ENCODE results near the gene LEPR.
"Not testable (repeated sequence)": the region's sequence is repeated elsewhere in the genome, so short reads cannot be mapped to it uniquely, and the experiment has no call there.

Gene LEPR

GRCh38 chr1:65420590-65421350, at the start of gene LEPR, which contains the start of gene LEPROT:
Gene LEPR, plus strand, starts transcription at chr1:65420668. Its CDS starts 144,898 bp downstream, at chr1:65565566.
Gene LEPROT, plus strand, starts transcription at chr1:65420668. Its CDS starts 57 bp downstream, at chr1:65420725.
- DNase-seq (ENCODE audit: low read depth in 2 of 2), result no peak

GRCh38 chr1:65371544-65371943, 48.9 kb upstream of the LEPR start:
- no peak for DNase-seq (ENCODE audit: low read depth in 2 of 2)

GRCh38 chr1:65372557-65372956, 47.9 kb upstream of the LEPR start:
- no peak for DNase-seq (ENCODE audit: low read depth in 2 of 2)

GRCh38 chr1:65377496-65378246, 42.8 kb upstream of the LEPR start:
- DNase-seq (ENCODE audit: low read depth in 2 of 2), result no peak

GRCh38 chr1:65378247-65378946, 42.1 kb upstream of the LEPR start:
- no peak for DNase-seq (ENCODE audit: low read depth in 2 of 2)

- DNase-seq (ENCODE audit: low read depth in 2 of 2), result not testable (repeated sequence)
Observed at GRCh38 chr1:65384426-65384825, 36.0 kb upstream of the LEPR start.

GRCh38 chr1:65386439-65386838, 34.0 kb upstream of the LEPR start:
- no peak for DNase-seq (ENCODE audit: low read depth in 2 of 2)

- DNase-seq (ENCODE audit: low read depth in 2 of 2), result no peak
Observed at GRCh38 chr1:65387821-65388220, 32.6 kb upstream of the LEPR start.

GRCh38 chr1:65388908-65389695, 31.4 kb upstream of the LEPR start:
- no peak for DNase-seq (ENCODE audit: low read depth in 2 of 2)

- no peak for DNase-seq (ENCODE audit: low read depth in 2 of 2)
Observed at GRCh38 chr1:65392497-65392896, 28.0 kb upstream of the LEPR start.

GRCh38 chr1:65393347-65393746, 27.1 kb upstream of the LEPR start:
- no peak for DNase-seq (ENCODE audit: low read depth in 2 of 2)

- no peak for DNase-seq (ENCODE audit: low read depth in 2 of 2)
Observed at GRCh38 chr1:65393928-65394327, 26.5 kb upstream of the LEPR start.

GRCh38 chr1:65395887-65396612, 24.4 kb upstream of the LEPR start:
- no peak for DNase-seq (ENCODE audit: low read depth in 2 of 2)

GRCh38 chr1:65398083-65398482, 22.4 kb upstream of the LEPR start:
- DNase-seq (ENCODE audit: low read depth in 2 of 2), result no peak

- DNase-seq (ENCODE audit: low read depth in 2 of 2), result no peak
Observed at GRCh38 chr1:65399003-65399402, 21.5 kb upstream of the LEPR start.

- DNase-seq (ENCODE audit: low read depth in 2 of 2), result no peak
Observed at GRCh38 chr1:65401612-65402011, 18.9 kb upstream of the LEPR start.

GRCh38 chr1:65404941-65405340, 15.5 kb upstream of the LEPR start:
- no peak for DNase-seq (ENCODE audit: low read depth in 2 of 2)

- no peak for DNase-seq (ENCODE audit: low read depth in 2 of 2)
Observed at GRCh38 chr1:65407877-65408276, 12.6 kb upstream of the LEPR start.

- DNase-seq (ENCODE audit: low read depth in 2 of 2), result no peak
Observed at GRCh38 chr1:65409314-65409713, 11.2 kb upstream of the LEPR start.

- DNase-seq (ENCODE audit: low read depth in 2 of 2), result no peak
Observed at GRCh38 chr1:65409816-65410326, 10.6 kb upstream of the LEPR start.
